HG02981 (cell line): Measurements from ENCODE around the gene PHLDB1.
"Not testable (repeated sequence)": the region's sequence is repeated elsewhere in the genome, so short reads cannot be mapped to it uniquely, and the experiment has no call there.

Source experiments
- ATAC-seq: cut with Tn5 transposase; IDR thresholded peaks from one replicate; pipeline ENCODE4 v1.9.1; 2021; ENCODE audit warnings: mild to moderate bottlenecking, moderate library complexity; ENCODE audit not compliant: unreplicated experiment

The PHLDB1 gene

GRCh38 chr11:118605116-118605867 lies 2.1 kb upstream of the PHLDB1 start:
- ATAC-seq, result no peak

GRCh38 chr11:118606157-118606843 lies 1.1 kb upstream of the PHLDB1 start:
- ATAC-seq, result no peak

GRCh38 chr11:118606844-118607228 lies 579 bp upstream of the PHLDB1 start:
- ATAC-seq, result no peak

- ATAC-seq, result no peak
Measured at GRCh38 chr11:118608360-118609227, 1.2 kb downstream of the PHLDB1 start.

- ATAC-seq, result no peak
Measured at GRCh38 chr11:118609380-118610224, 2.2 kb downstream of the PHLDB1 start.

GRCh38 chr11:118610225-118610772 lies 2.9 kb downstream of the PHLDB1 start:
- no peak for ATAC-seq

GRCh38 chr11:118610773-118611432 lies 3.5 kb downstream of the PHLDB1 start:
- ATAC-seq, result no peak

- ATAC-seq, result not testable (repeated sequence)
Measured at GRCh38 chr11:118611433-118611795, 4.0 kb downstream of the PHLDB1 start.

- no peak for ATAC-seq
Measured at GRCh38 chr11:118612378-118612777, 5.0 kb downstream of the PHLDB1 start.

GRCh38 chr11:118614511-118614910 lies 7.1 kb downstream of the PHLDB1 start:
- no peak for ATAC-seq

- no peak for ATAC-seq
Measured at GRCh38 chr11:118615282-118615975, 8.0 kb downstream of the PHLDB1 start.

GRCh38 chr11:118615976-118616371 lies 8.6 kb downstream of the PHLDB1 start:
- ATAC-seq, result no peak

GRCh38 chr11:118618115-118618990 lies 10.9 kb downstream of the PHLDB1 start:
- no peak for ATAC-seq

GRCh38 chr11:118618991-118619375 lies 11.6 kb downstream of the PHLDB1 start:
- ATAC-seq, result no peak

GRCh38 chr11:118619444-118620197 lies 12.2 kb downstream of the PHLDB1 start:
- no peak for ATAC-seq

- ATAC-seq, result no peak
Measured at GRCh38 chr11:118620529-118621070, 13.2 kb downstream of the PHLDB1 start.

GRCh38 chr11:118621071-118621783 lies 13.8 kb downstream of the PHLDB1 start:
- no peak for ATAC-seq
